GM18517 (cell line): Measurements from ENCODE around the gene PEX11B.

Experiments
- ATAC-seq: cut with Tn5 transposase; IDR thresholded peaks from one replicate; pipeline ENCODE4 v1.9.1; 2021; ENCODE audit warnings: mild to moderate bottlenecking, moderate library complexity; ENCODE audit not compliant: unreplicated experiment

The PEX11B gene

GRCh38 chr1:145918144-145918991, at the start of gene PEX11B:
Gene PEX11B (minus strand): TSS chr1:145918717. CDS start chr1:145918688, 29 bp downstream.
- peak; percentile 55 for ATAC-seq

GRCh38 chr1:145967288-145967687, 48.8 kb upstream of the PEX11B start:
- ATAC-seq = no peak

- no peak for ATAC-seq
Observed at GRCh38 chr1:145965119-145965744, 46.7 kb upstream of the PEX11B start.

GRCh38 chr1:145964328-145965118, 46.0 kb upstream of the PEX11B start, which contains the start of the genes ANKRD34A and POLR3GL:
Gene ANKRD34A (minus strand): TSS chr1:145964575. CDS start chr1:145961759, 2,816 bp downstream.
Gene POLR3GL (plus strand): TSS chr1:145964690. CDS start chr1:145974866, 10,176 bp downstream.
- ATAC-seq = peak; percentile 84

GRCh38 chr1:145963265-145964019, 44.9 kb upstream of the PEX11B start:
- ATAC-seq = no peak

- no peak for ATAC-seq
Observed at GRCh38 chr1:145962157-145963102, 43.9 kb upstream of the PEX11B start.

- no peak for ATAC-seq
Observed at GRCh38 chr1:145961425-145962156, 43.1 kb upstream of the PEX11B start.

GRCh38 chr1:145961109-145961424, 42.5 kb upstream of the PEX11B start:
- no peak for ATAC-seq

- ATAC-seq = no peak
Observed at GRCh38 chr1:145960468-145961108, 42.1 kb upstream of the PEX11B start.

- ATAC-seq = no peak
Observed at GRCh38 chr1:145959957-145960467, 41.5 kb upstream of the PEX11B start.

- ATAC-seq = no peak
Observed at GRCh38 chr1:145959333-145959732, 40.8 kb upstream of the PEX11B start.

GRCh38 chr1:145958734-145959133, 40.2 kb upstream of the PEX11B start:
- ATAC-seq = no peak

GRCh38 chr1:145957443-145958319, 39.2 kb upstream of the PEX11B start, which contains the start of gene LIX1L:
Gene LIX1L (minus strand): TSS chr1:145958017. CDS start chr1:145957927, 90 bp downstream.
- ATAC-seq = peak; percentile 83

- ATAC-seq = no peak
Observed at GRCh38 chr1:145956781-145957442, 38.4 kb upstream of the PEX11B start.

GRCh38 chr1:145956361-145956760, 37.8 kb upstream of the PEX11B start:
- ATAC-seq = no peak

GRCh38 chr1:145955436-145955835, 36.9 kb upstream of the PEX11B start:
- no peak for ATAC-seq

- no peak for ATAC-seq
Observed at GRCh38 chr1:145953861-145954260, 35.3 kb upstream of the PEX11B start.
